HG03571 (cell line): ENCODE results near the gene CYP4B1.

Source experiments
- ATAC-seq: cut with Tn5 transposase; IDR thresholded peaks from one replicate; pipeline ENCODE4 v1.9.1; 2021; ENCODE audit not compliant: unreplicated experiment

Gene CYP4B1

DNA sequence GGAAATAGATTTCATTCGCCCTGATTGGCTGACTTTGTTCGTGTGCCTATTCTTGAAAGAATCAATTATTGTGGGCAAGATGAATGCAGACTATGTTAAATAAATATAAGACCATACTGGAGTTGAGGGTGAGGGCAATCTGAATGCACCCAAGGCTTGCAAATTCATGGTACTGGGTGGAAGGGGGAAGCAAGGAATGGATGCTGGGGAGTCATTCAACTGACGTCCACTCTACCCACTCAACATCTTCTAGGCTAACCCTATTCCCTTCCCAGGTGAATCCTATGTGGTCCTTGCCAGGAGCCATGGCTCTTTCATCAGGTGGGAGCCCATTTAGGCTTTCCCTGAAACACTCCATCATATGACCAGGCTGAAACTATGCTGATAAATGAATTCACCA, 5.7 kb upstream of the CYP4B1 start:
- ATAC-seq, result no peak

DNA sequence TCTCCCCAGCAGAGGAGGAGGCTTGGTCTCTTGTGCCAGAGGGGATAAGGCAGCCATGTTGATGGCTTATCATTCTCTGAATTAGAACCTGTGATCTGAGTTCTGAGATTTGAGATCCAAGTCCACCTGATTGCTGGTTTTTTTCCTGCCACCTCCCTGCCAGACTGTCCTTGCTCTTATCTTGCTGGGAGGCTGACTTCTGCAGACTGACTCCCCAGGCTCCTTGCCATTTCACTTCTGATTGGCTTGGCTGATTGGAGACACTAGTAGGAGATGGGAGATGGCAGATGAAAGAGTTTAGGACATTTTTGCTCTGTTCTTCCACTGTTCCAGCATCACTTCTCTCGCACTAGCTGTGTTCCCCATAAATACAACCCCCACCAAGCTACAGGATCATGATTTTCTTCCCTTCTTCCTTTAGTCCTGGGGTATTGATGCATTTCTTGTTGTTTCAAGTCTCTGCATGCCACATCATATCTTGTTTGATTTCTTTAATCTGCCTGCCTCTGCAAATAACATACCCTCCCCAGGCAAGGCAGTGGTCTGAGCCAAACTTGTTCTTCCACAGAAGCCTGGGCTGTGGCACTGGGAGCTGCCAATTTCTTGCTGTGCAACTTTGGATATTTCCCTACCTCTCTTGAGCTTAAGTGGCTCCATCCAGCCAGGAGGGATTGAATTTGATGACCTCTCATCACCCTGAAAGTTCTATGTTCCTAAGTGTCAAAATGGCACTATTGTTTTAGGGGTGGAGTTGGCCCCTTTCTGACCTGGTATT, 963 bp upstream of the CYP4B1 start:
- no peak for ATAC-seq

DNA sequence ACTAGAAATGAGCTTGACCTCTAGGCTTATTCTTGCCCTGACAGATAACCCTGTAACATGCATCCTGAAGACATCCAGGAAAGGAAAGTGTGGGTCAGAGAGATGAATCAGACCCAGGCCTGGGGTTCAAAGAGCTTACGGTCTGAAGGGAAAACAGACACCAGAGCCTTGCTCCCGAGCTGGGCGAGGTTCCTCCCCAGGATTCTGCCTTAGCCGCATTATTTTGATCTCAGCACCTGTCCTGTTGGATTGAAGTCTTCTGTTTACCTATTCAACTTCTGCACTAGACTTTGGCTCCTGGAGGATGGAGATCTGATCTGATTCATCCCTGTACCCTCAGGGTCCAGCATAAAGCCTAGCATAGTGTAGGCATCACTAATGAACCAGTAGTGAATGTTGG, 1.9 kb downstream of the CYP4B1 start:
- ATAC-seq, result no peak

DNA sequence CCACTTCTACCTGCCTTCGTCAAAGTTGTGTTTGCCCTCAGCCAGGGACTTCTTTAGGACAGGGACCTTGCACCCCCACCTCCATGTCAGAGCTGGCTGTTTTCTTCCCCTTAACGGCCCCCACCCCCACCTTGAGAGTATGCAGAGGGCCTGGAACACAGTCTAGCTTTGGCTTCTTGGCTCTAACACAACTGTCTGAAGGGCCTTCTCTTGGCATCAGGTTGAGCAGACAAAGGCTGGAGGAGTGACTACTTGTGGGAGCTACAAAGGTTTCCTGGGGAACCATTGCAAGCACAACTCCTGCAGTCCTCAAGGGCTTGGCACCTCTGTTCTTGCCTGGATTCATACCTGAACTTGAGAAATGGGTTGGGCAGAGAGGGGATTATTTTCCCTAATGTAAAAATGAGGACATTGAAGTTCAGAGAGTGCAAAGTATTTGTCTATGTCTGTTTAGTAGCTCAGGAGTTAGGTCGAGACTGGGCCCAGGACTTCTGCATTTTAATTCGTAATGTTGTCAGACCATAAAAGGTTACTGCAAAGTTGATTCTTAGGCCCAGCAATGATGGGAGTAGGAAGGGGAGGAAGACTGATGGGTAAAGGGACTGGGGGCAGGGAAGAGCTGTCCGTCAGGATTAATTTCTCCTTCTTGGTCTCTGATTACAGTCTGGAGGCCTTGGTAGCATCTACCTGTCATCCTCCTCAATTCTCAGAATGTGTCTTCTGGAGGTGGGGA, 2.6 kb downstream of the CYP4B1 start:
- ATAC-seq, result no peak

- no peak for ATAC-seq
These were observed 3.2 kb downstream of the CYP4B1 start for GRCh38 chr1:46802081-46802480.

GRCh38 chr1:46802901-46803574, 4.2 kb downstream of the CYP4B1 start:
- ATAC-seq, result no peak

GRCh38 chr1:46804027-46804889, 5.4 kb downstream of the CYP4B1 start:
- no peak for ATAC-seq

- ATAC-seq, result no peak
These were observed 6.1 kb downstream of the CYP4B1 start for GRCh38 chr1:46804926-46805325.

- no peak for ATAC-seq
These were observed 6.9 kb downstream of the CYP4B1 start for GRCh38 chr1:46805755-46806154.

DNA sequence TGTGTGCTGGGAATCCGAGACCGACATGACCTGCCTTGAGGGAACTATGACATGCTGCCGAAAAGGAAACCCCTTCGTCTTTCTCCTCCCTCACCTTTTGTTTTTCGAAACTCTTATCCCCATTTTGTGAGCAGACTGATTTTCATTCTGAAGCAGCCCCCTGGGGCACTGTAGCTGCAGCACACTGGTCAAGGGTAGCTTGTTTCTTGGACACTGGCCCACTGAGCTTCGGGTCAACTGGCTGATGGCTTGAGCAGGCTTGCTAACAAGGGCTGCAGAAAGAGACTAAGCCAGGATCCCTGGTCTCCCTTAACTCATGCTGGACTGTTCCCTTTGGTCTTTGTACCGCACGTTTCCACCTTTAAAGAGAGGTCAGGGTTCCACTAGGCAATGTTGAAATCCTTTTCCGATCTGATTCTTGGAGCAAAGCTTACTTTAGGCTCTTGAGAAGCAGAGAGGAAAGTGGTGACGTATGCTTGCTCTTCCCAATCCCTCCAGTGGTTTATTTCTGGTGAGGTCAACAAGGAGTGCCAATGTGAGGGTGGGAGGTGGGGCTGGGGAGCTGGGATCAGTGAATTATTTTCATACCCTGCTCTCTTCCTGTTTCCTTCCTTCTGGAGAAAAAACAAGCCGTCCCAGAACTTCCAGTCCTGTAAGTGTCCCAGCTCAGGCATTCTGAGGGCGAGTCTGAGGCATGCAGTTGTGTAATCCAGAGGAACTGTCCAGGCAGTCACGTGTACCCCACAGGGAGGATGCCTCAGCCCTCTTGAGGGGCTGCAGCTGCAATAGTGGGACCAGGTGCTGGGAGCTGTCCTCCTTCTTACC, 7.6 kb downstream of the CYP4B1 start:
- no peak for ATAC-seq

DNA sequence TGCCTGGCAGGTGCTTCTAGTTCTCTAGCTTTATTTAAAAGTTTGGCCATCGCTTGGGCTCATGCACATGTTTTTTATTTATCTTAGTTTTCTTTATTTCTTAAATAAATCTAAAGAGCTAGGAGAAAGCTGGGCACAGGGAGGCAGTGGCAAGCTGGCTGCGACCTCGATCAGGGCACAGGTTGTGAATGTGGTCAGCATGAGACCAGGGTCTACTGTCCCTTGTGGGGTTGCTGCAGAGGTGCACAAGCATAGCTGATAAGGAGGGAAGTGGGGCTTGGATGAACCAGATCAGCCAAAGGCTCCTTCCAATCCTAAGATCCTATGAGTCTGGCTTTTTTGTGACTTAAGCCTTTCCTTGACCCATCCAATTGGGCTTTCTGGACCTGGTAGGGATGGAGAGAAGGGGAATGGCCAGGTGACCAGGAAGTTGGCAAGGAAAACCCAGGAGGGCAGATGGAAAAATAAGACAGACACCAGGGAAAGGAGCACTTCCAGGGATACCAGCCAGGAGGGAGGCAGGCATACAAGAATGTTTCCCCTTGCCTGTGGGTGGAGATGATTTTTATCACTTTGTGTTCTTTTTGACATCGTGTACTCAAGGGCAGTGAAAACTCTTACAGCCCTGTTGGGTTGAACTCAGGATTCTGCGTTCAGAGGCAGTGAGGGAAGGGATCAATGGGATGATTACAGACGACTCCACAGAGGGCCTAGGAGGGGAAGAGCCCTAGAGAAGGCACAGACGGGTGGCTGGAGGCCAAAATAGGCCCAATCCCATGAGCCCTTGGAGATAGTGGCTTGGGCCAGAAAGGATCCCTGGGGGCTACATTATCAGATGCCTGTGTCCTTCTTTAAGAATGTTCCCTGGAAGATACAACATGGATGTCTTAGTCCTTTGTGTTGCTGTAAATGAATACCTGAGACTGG, 8.5 kb downstream of the CYP4B1 start:
- ATAC-seq, result no peak

DNA sequence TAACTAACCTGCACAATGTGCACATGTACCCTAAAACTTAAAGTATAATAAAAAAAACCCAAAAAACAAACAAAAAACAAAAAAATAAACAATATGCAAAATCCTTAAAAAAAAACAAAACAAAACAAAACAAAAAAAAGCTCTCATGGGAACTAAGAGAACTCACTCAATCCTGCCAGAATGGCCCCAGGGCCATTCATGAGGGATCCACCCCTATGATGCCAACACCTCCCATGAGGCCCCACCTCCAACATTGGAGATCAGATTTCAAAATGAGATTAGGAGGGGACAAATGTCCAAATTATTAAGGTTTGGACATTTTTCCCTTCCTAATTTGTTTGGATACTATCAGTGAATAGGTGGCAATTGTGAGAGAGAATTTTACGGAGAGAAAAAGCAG, 10.2 kb downstream of the CYP4B1 start:
- no peak for ATAC-seq

DNA sequence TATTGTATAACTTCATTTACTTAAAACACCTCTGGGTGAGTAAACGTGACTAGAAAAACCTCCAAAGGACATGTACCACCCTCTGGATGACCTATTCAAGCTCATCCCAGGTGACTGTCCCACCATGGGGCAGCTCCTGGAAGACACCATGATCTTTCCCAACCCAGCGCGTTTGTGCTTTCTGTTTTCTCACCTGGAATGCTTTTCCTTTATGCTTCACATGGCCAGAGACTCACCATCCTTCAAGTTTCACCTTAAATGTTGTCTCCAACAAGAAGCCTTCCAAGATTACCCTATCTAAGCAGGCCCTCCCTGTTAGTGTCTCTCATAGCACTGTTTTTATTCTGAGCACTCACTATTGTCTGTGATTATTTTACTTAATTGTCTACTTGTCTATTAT, 11.1 kb downstream of the CYP4B1 start:
- no peak for ATAC-seq

GRCh38 chr1:46810596-46810995, 11.8 kb downstream of the CYP4B1 start:
- ATAC-seq, result no peak

- ATAC-seq, result no peak
These were observed 12.2 kb downstream of the CYP4B1 start for GRCh38 chr1:46811053-46811452.

GRCh38 chr1:46812065-46812963, 13.5 kb downstream of the CYP4B1 start:
- no peak for ATAC-seq

DNA sequence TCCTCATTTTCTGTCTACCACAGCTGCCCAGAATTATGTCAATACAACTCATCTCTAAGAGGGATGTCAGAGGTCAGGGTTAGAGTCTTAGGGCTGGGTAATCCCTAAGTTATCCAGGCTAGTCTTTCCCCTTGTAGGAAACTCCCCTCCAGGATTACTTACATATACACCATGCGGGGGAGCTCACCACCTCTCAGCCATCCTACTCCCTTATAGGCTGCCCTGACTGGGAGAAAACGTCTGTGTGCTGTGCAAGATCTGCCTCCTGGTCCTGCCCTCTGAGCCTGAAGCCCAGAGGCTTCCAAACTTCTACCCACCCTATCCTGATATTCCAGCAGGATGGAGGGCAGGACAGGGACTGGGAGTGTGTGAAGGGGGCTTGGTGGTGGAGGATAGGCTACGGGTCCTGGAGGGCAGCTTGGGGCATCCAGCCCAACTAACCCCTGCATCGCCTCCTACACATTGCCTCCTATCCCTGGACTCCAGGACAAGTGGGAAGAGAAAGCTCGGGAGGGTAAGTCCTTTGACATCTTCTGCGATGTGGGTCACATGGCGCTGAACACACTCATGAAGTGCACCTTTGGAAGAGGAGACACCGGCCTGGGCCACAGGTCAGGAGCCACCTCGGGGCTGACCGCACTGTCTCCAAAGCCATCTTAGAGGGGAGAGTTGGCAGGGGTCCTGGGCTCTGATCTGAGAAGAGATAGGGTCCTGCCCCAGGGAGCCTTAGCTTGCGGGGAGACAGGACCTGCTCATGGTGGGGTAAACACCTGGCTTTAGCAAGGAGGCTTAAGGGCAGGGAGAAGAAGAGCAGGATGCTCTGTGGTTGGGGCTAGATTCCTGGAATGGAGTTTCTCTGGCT, 14.4 kb downstream of the CYP4B1 start:
- ATAC-seq, result no peak
